ENCODE measurements around the gene SUPT4H1.
A peak's percentile ranks its signal among the peaks of the same experiment; 100 is the strongest.

SUPT4H1 gene

DNA sequence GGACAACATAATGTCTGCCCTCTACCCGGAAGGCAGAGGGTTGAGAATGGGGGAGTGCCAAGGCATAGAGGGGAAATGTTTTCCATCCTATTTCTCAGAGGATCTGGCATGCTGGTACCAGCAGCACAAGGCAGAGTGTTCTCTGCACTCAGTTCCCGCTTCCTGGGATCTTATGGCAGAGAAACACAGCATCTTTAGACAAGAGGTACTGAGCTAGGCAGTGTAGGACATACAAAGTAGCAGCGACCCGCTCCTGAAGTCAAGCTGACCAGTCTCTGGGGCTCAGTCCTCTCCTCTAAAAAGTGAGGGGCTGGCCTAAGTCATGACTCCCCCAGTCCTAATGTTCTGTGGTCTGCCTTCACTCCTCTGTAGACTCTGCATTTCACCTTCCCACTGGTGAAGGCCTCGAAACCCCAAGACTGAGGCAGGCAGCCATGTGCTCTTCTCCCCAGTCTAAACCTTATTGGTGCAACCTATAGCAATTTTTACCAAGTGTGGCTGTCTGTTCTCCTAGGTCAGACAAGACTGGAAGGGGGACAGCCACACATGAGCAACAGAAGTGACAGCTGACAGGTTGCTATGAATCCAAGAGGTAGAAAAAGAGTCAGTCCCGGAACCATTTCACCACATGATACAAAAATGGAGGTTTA is 12.1 kb downstream of the SUPT4H1 start:
- no peak for DNase-seq (ENCODE audit: low read depth)

- DNase-seq (ENCODE audit: low read depth), result no peak
Measured at GRCh38 chr17:58338841-58339754, 12.9 kb downstream of the SUPT4H1 start.

DNA sequence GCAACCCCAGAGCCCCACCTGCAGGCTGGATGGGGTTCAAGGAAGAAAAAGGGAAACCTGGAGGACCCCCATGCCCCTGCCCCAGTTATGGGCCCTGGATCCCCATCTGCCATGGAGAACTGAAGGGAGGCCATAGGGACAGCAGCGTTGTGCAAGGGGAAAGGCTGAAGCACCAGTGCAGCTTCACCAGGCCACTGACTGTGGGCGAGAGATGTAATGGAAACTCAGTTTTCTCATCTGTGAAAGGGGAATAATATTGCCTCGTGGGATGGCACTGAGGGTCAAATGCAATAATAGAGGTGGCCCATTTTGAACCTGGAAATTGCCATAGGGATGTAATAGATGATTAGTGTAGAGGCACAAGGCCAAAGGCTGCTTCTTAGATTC is 13.6 kb downstream of the SUPT4H1 start:
- DNase-seq (ENCODE audit: low read depth), result no peak

GRCh38 chr17:58337600-58338453 is 14.2 kb downstream of the SUPT4H1 start:
- peak; percentile 73 for DNase-seq (ENCODE audit: low read depth)

DNA sequence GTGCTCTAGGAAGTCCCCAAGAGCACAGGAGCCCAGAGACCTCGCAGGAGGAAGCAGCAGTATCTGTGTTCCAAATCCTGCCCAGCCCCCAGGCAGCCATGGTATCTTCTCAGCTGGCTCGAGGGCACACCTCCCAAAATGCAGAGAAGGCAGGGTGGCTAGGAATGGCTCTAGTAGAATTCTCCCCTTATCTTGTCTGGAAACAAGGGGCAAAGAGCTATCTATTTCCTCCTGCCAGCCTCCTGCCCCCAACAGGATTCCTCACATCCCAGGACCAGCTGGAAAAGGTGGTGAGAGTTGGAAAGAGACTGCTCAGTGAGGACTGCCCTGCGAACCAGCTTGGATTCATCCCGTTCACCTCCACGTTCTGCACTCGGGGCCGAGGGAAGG is 14.8 kb downstream of the SUPT4H1 start:
- DNase-seq (ENCODE audit: low read depth), result no peak

GRCh38 chr17:58336456-58337209 is 15.4 kb downstream of the SUPT4H1 start:
- DNase-seq (ENCODE audit: low read depth), result no peak

DNA sequence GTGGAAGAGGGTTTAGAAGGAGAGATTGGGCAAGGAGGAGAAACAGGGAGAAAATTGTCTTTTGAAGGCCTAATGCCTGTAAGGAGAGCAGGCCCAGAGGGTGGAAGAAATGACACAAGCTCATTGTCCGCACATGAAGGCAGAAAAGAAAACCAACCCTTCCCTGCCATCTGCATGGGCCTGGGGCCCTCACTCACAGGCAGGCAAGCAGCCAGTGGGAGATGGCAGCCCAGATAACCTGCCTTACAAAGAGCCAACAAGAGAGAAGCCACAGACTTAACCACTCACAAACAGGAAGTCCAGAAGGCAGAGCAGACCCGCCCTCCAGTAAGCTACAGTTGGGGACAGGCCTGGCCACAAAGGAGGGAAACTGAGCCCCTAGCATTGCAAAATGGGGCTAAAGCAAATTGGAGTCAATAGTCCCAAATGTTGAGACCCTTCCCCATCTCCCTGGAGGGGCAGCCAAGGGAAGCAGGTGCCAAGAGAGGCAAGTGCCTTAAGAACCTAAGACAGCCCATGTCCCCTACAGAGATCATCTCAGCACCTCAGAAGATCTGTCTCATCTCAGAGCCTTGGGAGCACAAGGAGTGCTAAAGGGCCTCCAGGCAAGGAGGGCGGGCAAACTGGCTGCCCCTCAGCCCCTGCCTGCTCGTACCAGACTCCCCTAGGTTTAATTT is 16.1 kb downstream of the SUPT4H1 start:
- no peak for DNase-seq (ENCODE audit: low read depth)

DNA sequence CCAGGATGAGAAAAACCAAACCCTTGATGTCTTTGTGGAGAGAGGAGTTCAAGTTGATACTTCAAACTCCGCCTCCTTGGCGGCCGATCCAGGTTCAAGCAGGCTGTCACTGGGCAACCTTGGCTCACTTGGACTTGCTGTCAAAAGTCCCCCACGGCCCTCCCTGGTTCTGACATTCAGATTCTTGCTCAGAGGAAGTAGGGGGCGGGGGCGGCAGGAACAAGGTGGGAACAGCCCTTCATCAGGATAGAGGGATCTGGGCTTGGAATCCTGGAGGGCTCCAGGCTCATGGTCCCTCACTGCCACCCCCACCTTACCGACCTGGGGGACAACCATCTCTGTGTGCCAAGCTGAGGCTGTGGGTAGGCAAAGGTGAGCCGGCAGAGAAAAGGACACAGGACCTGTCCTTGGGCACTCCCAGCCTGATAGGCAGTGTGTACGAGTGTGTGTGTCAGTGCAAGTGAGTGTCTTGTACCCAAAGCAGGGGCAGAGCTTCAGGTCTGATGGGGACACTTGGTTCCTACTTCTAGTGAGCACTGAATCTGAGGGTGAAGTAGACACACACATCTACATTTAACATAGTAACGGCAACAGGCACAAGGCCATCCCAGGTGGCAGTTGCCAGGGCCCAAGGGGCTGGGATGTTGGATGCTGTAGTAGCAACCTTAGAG is 16.8 kb downstream of the SUPT4H1 start:
- DNase-seq (ENCODE audit: low read depth), result no peak

DNA sequence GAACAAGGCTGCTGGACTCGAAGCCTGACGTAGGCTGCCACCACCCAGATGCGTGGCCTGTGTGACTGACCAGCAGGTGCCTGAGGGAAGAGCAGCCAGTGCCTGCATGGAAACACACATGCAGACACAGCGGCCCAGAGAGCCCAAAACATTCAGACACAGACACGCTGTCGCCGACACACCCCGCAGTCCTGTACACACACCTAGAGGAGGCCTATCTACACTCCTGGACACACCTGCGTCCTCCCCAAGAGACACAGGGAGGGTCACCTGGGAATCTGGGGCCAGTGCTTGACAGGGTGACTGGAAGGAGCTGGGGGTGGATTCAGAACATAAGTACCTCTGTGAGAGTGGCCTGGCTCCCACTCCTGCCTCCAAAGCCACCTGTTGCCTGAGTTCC is 17.3 kb downstream of the SUPT4H1 start:
- DNase-seq (ENCODE audit: low read depth), result no peak

DNA sequence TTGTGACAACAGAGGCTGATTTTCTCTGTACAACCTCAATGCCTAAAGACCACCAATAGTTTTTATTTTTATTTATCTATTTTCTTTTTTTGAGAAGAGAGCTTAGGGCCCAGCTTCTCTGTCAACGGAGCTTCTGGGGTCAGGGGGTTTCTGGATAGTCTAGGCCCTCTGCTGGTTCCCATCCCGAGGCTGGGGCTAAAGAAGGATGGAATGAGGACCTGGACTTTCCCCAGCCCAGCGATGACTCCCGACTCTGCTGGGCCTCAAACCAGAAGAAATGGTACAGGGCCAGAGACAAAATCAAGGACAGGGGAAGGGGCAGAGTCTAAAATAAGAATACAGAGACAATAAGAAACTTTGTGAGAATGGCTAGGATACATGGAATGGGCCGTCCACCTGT is 17.7 kb downstream of the SUPT4H1 start:
- DNase-seq (ENCODE audit: low read depth), result no peak

- DNase-seq (ENCODE audit: low read depth), result no peak
Measured at GRCh38 chr17:58333736-58334207, 18.2 kb downstream of the SUPT4H1 start.

DNA sequence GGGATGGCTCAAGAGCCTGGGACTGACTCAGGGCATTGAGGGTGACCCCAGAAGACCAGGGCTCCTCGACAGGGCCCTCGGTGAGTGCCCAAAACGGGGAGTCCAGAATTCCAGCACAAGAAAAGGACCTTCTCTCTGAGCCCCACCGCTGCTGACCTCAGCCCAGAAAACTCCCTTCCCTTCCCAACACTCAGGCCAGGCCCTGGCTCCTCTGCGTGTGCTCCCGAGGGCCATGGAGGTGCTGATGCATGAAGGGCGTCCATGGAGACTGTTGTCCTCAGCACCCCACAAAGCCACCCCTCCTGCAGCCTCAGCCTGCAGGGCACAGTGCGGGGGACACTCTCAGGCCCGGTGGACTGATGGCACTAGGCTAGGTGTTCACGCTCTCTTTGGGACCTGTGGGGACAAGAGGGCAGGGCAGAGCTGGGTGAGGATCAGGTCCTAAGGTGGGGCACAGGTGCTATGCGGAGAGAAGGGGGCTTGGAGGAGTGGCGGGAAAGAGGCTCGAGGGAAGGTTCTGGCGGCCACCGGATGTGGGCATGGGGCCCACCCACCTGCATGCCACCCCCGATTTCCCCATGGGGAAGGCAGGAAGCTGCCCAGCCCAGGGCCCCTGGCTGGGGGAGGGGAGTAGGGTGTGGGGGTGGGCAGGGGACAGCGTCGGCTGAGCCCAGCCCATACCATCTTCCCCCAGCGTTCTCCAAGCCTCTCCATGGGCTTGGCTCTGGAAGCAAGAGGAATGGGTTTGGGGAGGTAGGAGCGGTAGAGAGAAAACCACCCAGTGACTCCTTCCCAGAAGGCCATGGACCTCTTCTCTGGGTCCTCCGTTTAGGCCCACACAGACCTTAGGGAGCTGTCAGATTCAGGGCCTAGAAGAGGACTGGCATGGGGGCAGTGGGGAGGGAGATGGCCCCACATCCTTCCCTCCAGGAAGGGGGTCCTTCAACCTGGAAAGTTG is 18.9 kb downstream of the SUPT4H1 start:
- no peak for DNase-seq (ENCODE audit: low read depth)

GRCh38 chr17:58331815-58332777 is 19.9 kb downstream of the SUPT4H1 start:
- peak; percentile 90 for DNase-seq (ENCODE audit: low read depth)

GRCh38 chr17:58330997-58331814 is 20.8 kb downstream of the SUPT4H1 start:
- no peak for DNase-seq (ENCODE audit: low read depth)

DNA sequence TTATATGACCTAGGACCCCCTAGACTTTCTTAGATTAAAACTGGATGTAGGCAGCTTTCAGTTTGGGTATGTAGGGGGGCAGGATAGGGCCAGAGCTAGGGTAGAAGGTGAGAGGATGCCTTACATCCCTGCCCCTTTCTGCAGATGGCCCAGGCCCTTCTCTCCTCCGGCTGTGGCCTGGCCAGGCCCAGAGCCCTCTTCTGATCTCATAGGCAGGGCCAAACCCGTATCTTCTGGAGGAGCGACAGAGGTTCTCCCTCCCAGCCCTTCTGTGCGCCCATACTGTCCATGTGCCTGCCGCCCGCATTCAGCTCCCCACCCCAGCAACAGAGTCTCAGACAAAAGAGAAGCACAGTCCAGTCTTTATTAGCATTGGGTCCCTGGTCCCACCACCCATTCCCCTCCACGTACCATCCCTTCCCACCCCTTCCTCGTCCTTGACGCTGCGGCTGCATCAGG is 21.4 kb downstream of the SUPT4H1 start:
- DNase-seq (ENCODE audit: low read depth), result no peak

DNA sequence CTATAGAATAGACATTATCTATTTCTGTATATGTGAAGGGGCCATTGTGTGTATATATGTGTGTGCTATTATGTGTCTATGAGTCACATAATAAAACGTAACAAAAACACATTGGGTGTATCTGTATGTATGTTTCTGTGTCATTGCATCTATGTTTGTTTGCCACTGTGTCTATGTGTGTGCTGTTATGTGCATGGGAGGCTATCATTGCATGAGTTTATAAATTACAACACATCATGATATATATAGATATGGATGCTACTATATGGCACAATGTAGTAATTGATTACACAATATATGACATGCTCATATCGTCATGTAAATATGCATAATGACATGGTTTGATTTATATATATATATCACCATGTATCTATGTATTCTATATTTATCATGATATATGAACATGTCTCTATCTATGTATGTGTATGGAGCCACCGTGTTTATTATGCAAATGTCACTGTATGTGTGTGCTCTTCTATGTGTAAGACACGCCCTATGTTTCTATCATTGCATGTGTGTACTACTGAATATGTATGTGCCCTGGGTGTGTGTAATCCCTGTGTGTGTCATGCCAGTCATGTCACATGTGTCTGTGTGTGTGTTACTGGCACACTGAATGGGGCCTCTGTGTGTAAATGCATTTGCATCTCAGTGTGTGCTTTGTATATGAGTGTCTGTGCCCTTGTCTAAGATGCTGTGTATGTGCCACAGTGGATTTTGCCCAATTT is 22.0 kb downstream of the SUPT4H1 start:
- no peak for DNase-seq (ENCODE audit: low read depth)

Data from stimulated activated CD8-positive, alpha-beta memory T cell treated with anti-CD3 and anti-CD28 coated beads, Interleukin-15, amount 100 ng/mL, for 24 hours (primary cell).